Neural progenitor cell (in vitro differentiated cells): ENCODE results near the gene TP53BP2. TPM values are rescaled to one million over a fixed set of nuclear protein-coding genes. Genes with fewer than 3 reads are reported as not detected.

Experiments
- DNase-seq: peaks from one replicate; pipeline ENCODE4 v3.0.0-alpha.2; 2016; ENCODE audit warnings: low spot score
- H2AFZ ChIP-seq: fragments of 200-600 bp; sonication (generic); replicated peaks from 2 replicates; pipeline ENCODE4 v1.6.1; 2016; ENCODE audit warnings: antibody characterized with exemption
- H3F3A ChIP-seq: fragments of 200-600 bp; sonication (generic); 2 replicates; pipeline ENCODE4 v1.6.1; 2016; ENCODE audit warnings: antibody characterized with exemption, low read depth
- H3K27ac ChIP-seq: fragments of 200-600 bp; sonication (generic); 2 replicates; pipeline ENCODE4 v1.5.1; 2016; ENCODE audit warnings: mild to moderate bottlenecking
- H3K27me3 ChIP-seq: fragments of 200-600 bp; sonication (generic); 2 replicates; pipeline ENCODE4 v1.6.1; 2016; ENCODE audit warnings: mild to moderate bottlenecking, moderate library complexity
- H3K36me3 ChIP-seq: fragments of 200-600 bp; sonication (generic); 2 replicates; pipeline ENCODE4 v1.5.1; 2016
- H3K4me1 ChIP-seq: fragments of 200-600 bp; sonication (generic); 2 replicates; pipeline ENCODE4 v1.6.1; 2016; ENCODE audit warnings: mixed run types
- H3K4me2 ChIP-seq: fragments of 200-600 bp; sonication (generic); 2 replicates; pipeline ENCODE4 v1.6.1; 2016
- H3K4me3 ChIP-seq: fragments of 200-600 bp; sonication (generic); 2 replicates; pipeline ENCODE4 v1.5.1; 2016
- H3K79me2 ChIP-seq: fragments of 200-600 bp; sonication (generic); 2 replicates; pipeline ENCODE4 v1.6.1; 2016; ENCODE audit warnings: low read depth
- H3K9ac ChIP-seq: fragments of 200-600 bp; sonication (generic); 2 replicates; pipeline ENCODE4 v1.6.1; 2016
- H3K9me3 ChIP-seq: fragments of 200-600 bp; sonication (generic); 2 replicates; pipeline ENCODE4 v1.5.1; 2016; ENCODE audit warnings: low read depth
- H4K20me1 ChIP-seq: fragments of 200-600 bp; sonication (generic); 2 replicates; pipeline ENCODE4 v1.6.1; 2016; ENCODE audit warnings: low read depth
- H3K27ac Mint-ChIP-seq: 3 replicates; pipeline ENCODE4 v1.8.0; 2021; ENCODE audit warnings: mixed read lengths
- H3K27me3 Mint-ChIP-seq: 2 replicates; pipeline ENCODE4 v1.8.0; 2022; ENCODE audit warnings: low read depth, mild to moderate bottlenecking, inconsistent platforms, moderate library complexity, mixed read lengths; ENCODE audit not compliant: insufficient read depth
- H3K36me3 Mint-ChIP-seq: 3 replicates; pipeline ENCODE4 v1.8.0; 2021; ENCODE audit warnings: mixed read lengths
- H3K4me1 Mint-ChIP-seq: 3 replicates; pipeline ENCODE4 v1.8.0; 2021; ENCODE audit warnings: mixed read lengths
- H3K4me3 Mint-ChIP-seq: 3 replicates; pipeline ENCODE4 v1.8.0; 2021; ENCODE audit warnings: mild to moderate bottlenecking, moderate library complexity, mixed read lengths
- H3K9me3 Mint-ChIP-seq: 3 replicates; pipeline ENCODE4 v1.8.0; 2020; ENCODE audit warnings: mixed read lengths
- EZH2 ChIP-seq: fragments of 200-600 bp; sonication (generic); IDR thresholded peaks from 2 replicates; pipeline ENCODE4 v1.6.1; 2017; ENCODE audit warnings: antibody characterized with exemption, mild to moderate bottlenecking, moderate library complexity
- EZH2phosphoT487 ChIP-seq: fragments of 200-600 bp; sonication (generic); IDR thresholded peaks from 2 replicates; pipeline ENCODE4 v1.6.1; 2017; ENCODE audit warnings: antibody characterized with exemption
- total RNA-seq: library from RNA; depleted of rRNA; stranded (reverse); fragments of >200 nt; gene quantifications from 2 replicates; pipeline ENCODE4 v1.2.3, GENCODE V29; 2015; ENCODE audit warnings: low replicate concordance
- TF ChIP-seq, protein P1 (sequence below): fragments of 200-600 bp; sonication (generic); IDR thresholded peaks from 2 replicates; pipeline ENCODE4 v1.5.1; 2017; ENCODE audit warnings: antibody characterized with exemption, mild to moderate bottlenecking

Gene TP53BP2
- total RNA-seq, 1 donor from 2014 or later, result 56.3 TPM

DNA sequence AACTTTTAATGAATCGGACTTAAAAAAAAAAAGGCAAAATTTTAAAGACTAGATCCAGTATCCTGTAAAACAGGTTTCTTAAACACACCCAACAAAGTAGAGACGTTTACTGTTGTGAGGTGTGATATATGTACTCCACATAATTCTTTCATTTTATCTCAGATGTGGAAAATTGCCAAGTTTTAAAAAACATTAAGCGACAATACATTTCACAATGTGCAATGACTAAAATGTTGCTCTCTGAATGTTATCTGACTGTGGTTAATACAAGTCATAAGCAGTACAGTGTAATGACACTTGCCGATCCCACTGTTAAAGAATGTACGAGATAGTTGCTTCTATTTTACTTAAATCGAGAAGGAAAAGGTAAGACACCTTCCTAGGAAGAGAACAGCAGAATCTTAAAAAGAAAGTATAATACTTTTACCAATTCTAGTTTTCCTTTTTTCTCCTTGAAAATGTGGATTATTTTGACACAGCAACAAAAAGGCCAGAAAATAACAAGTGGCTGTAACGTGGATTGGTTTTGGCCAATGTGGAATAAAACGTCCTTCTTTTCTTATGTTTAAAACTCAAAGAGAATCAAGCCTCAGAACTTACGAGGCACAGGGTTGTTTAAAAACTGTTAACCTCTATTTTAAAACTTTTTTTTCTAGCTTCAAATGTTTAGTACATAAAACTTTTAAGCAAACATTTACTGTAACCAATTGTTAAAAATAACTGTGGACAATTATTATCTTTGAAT is 51.4 kb downstream of the TP53BP2 start:
- H3K9me3 Mint-ChIP-seq, result no peaks in the 10 kb centered on the region
- H3K27me3 ChIP-seq, result no peaks in the 10 kb centered on the region
- H3K36me3 Mint-ChIP-seq, result peaks cover 33% of the 10 kb centered on the region
- H3K9ac ChIP-seq, result no peak overlapping the region
- H3K4me3 Mint-ChIP-seq, result no peak overlapping the region
- no peak overlapping the region for H3K4me3 ChIP-seq
- no peaks in the 10 kb centered on the region for H4K20me1 ChIP-seq
- H3K4me1 ChIP-seq, result no peaks in the 10 kb centered on the region
- H3K27ac Mint-ChIP-seq, result no peak overlapping the region
- no peak for TF ChIP-seq EZH2phosphoT487
- TF ChIP-seq, protein P1, sequence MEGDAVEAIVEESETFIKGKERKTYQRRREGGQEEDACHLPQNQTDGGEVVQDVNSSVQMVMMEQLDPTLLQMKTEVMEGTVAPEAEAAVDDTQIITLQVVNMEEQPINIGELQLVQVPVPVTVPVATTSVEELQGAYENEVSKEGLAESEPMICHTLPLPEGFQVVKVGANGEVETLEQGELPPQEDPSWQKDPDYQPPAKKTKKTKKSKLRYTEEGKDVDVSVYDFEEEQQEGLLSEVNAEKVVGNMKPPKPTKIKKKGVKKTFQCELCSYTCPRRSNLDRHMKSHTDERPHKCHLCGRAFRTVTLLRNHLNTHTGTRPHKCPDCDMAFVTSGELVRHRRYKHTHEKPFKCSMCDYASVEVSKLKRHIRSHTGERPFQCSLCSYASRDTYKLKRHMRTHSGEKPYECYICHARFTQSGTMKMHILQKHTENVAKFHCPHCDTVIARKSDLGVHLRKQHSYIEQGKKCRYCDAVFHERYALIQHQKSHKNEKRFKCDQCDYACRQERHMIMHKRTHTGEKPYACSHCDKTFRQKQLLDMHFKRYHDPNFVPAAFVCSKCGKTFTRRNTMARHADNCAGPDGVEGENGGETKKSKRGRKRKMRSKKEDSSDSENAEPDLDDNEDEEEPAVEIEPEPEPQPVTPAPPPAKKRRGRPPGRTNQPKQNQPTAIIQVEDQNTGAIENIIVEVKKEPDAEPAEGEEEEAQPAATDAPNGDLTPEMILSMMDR, result no peak
- no peak for TF ChIP-seq EZH2
- no peak overlapping the region for H2AFZ ChIP-seq
- H3K27ac ChIP-seq, result no peak overlapping the region
- H3K9me3 ChIP-seq, result no peaks in the 10 kb centered on the region
- H3K36me3 ChIP-seq, result peaks cover 19% of the 10 kb centered on the region
- H3K27me3 Mint-ChIP-seq, result no peaks in the 10 kb centered on the region
- H3F3A ChIP-seq, result no peaks in the 10 kb centered on the region
- peaks cover 6% of the 10 kb centered on the region for H3K79me2 ChIP-seq
- H3K4me2 ChIP-seq, result no peak overlapping the region
- no peaks in the 10 kb centered on the region for H3K4me1 Mint-ChIP-seq
- no peak for DNase-seq

DNA sequence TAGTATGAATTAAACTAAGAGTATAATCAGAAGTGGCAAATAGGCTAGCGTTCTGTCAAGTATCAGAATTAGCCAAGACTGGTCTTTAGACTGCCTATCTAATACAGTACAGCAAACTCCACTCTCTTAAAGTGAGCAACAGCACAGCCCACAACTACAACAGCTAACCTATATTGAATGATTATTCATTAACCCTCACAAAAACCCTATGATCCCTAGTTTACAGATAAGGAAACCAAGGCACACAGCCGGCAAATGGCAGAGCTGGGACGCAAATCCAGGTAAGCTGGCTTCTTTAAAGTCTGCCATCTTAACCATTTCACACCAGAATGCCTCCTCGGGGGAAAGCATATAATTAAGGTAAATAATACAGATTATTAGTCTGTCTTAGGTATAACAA is 52.0 kb downstream of the TP53BP2 start:
- Mint-ChIP-seq H3K27ac (no peak overlapping the region), H3K36me3 (peaks cover 35% of the 10 kb centered on the region)
- no peaks in the 10 kb centered on the region for H4K20me1 ChIP-seq

DNA sequence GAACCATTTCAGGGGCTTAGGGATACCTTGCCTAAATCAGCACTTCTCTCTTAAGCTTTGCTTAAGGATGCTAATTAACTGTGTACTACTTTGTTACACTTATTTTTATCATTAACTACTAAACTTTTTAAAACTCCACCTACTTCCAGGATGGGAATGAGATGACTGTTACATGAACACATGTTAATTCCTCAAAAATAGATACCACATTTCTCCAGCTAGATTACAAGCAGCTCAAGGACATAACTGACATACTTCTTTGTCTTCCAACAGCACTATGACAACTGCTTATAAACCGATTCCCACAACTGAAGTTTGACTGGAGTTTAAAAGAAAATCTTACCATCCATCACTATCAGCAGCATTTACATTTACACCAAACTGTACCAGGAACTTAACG is 53.7 kb downstream of the TP53BP2 start:
- no peak overlapping the region for H3K27ac ChIP-seq
- no peaks in the 10 kb centered on the region for H3K9me3 ChIP-seq
- H3K4me1 Mint-ChIP-seq, result no peaks in the 10 kb centered on the region
- H3K4me2 ChIP-seq, result no peak overlapping the region
- H3K79me2 ChIP-seq, result peaks cover 6% of the 10 kb centered on the region
- no peaks in the 10 kb centered on the region for H3K27me3 ChIP-seq
- no peaks in the 10 kb centered on the region for H3K27me3 Mint-ChIP-seq
- no peak overlapping the region for H3K27ac Mint-ChIP-seq
- H4K20me1 ChIP-seq, result no peaks in the 10 kb centered on the region
- H3K36me3 Mint-ChIP-seq, result peaks cover 34% of the 10 kb centered on the region
- peaks cover 22% of the 10 kb centered on the region for H3K36me3 ChIP-seq
- no peak for DNase-seq
- H3F3A ChIP-seq, result no peaks in the 10 kb centered on the region
- no peak overlapping the region for H3K9ac ChIP-seq
- H3K4me3 ChIP-seq, result no peak overlapping the region
- TF ChIP-seq EZH2 (no peak), EZH2phosphoT487 (no peak)
- TF ChIP-seq, protein P1, result no peak
- no peak overlapping the region for H2AFZ ChIP-seq
- H3K9me3 Mint-ChIP-seq, result no peaks in the 10 kb centered on the region
- H3K4me3 Mint-ChIP-seq, result no peak overlapping the region
- H3K4me1 ChIP-seq, result no peaks in the 10 kb centered on the region

More for the DNA sequence above, 52.0 kb downstream of the TP53BP2 start:
- no peak overlapping the region for H3K9ac ChIP-seq
- peaks cover 22% of the 10 kb centered on the region for H3K36me3 ChIP-seq
- no peaks in the 10 kb centered on the region for H3K27me3 Mint-ChIP-seq
- no peaks in the 10 kb centered on the region for H3K27me3 ChIP-seq
- H3K9me3 Mint-ChIP-seq, result no peaks in the 10 kb centered on the region
- no peak overlapping the region for H3K4me3 Mint-ChIP-seq
- H3F3A ChIP-seq, result no peaks in the 10 kb centered on the region
- no peak for DNase-seq
- H3K79me2 ChIP-seq, result peaks cover 6% of the 10 kb centered on the region
- H3K27ac ChIP-seq, result no peak overlapping the region
- H3K9me3 ChIP-seq, result no peaks in the 10 kb centered on the region
- no peak overlapping the region for H3K4me2 ChIP-seq
- H2AFZ ChIP-seq, result no peak overlapping the region
- H3K4me3 ChIP-seq, result no peak overlapping the region
- H3K4me1 ChIP-seq, result no peaks in the 10 kb centered on the region
- no peaks in the 10 kb centered on the region for H3K4me1 Mint-ChIP-seq
- no peak for TF ChIP-seq EZH2
- TF ChIP-seq, protein P1, result no peak
- TF ChIP-seq EZH2phosphoT487, result no peak
